HEK293T (cell line): Measurements from ENCODE around the gene SLC2A13.
A peak's percentile ranks its signal among the peaks of the same experiment; 100 is the strongest.

ENCODE experiments used
- CTCF ChIA-PET: fragments of 350-600 bp; formaldehyde crosslinking; extraction: SDS; loops from one replicate; lab custom pipeline; 2021; ENCODE audit warnings: antibody characterized with exemption, inconsistent platforms; lab: Yijun Ruan, JAX
- POLR2A ChIA-PET: fragments of 350-600 bp; formaldehyde crosslinking; extraction: SDS; loops from one replicate; lab custom pipeline; 2020; ENCODE audit warnings: antibody characterized with exemption, inconsistent platforms; lab: Yijun Ruan, JAX
- DNase-seq: peaks from one replicate; pipeline ENCODE4 v3.0.0; 2012; ENCODE audit warnings: mixed read lengths; ENCODE audit errors: extremely low spot score
- ARNT ChIP-seq: fragments of 450-650 bp; IDR thresholded peaks from 2 replicates; pipeline ENCODE4 v1.6.1; 2017; ENCODE audit warnings: mild to moderate bottlenecking
- BHLHE40 ChIP-seq: fragments of 450-650 bp; IDR thresholded peaks from 2 replicates; pipeline ENCODE4 v1.6.1; 2016; ENCODE audit warnings: mild to moderate bottlenecking, moderate library complexity, borderline replicate concordance
- CTBP1 ChIP-seq: fragments of 450-650 bp; IDR thresholded peaks from 2 replicates; pipeline ENCODE4 v1.6.1; 2016; ENCODE audit warnings: borderline replicate concordance
- ELF4 ChIP-seq: fragments of 450-650 bp; IDR thresholded peaks from 2 replicates; pipeline ENCODE4 v1.6.1; 2017; ENCODE audit warnings: antibody characterized with exemption
- FOXA1 ChIP-seq: fragments of 450-650 bp; IDR thresholded peaks from 2 replicates; pipeline ENCODE4 v1.6.1; 2016; ENCODE audit warnings: mild to moderate bottlenecking
- FOXK2 ChIP-seq: fragments of 450-650 bp; IDR thresholded peaks from 2 replicates; pipeline ENCODE4 v1.6.1; 2016; ENCODE audit warnings: mild to moderate bottlenecking
- FOXM1 ChIP-seq: fragments of 450-650 bp; IDR thresholded peaks from 2 replicates; pipeline ENCODE4 v1.6.1; 2017; ENCODE audit warnings: mild to moderate bottlenecking, borderline replicate concordance
- HDGF ChIP-seq: fragments of 450-650 bp; IDR thresholded peaks from 2 replicates; pipeline ENCODE4 v1.6.1; 2017; ENCODE audit warnings: antibody characterized with exemption, borderline replicate concordance
- L3MBTL2 ChIP-seq: fragments of 450-650 bp; conservative IDR thresholded peaks from 2 replicates; pipeline ENCODE4 v1.6.1; 2016; ENCODE audit warnings: mild to moderate bottlenecking
- LEF1 ChIP-seq: fragments of 450-650 bp; IDR thresholded peaks from 2 replicates; pipeline ENCODE4 v1.6.1; 2017; ENCODE audit warnings: mild to moderate bottlenecking, borderline replicate concordance
- NFRKB ChIP-seq: fragments of 450-650 bp; IDR thresholded peaks from 2 replicates; pipeline ENCODE4 v1.6.1; 2016; ENCODE audit warnings: mild to moderate bottlenecking, moderate library complexity
- PKNOX1 ChIP-seq: fragments of 450-650 bp; IDR thresholded peaks from 2 replicates; pipeline ENCODE4 v1.6.1; 2016
- SP1 ChIP-seq: fragments of 450-650 bp; IDR thresholded peaks from 2 replicates; pipeline ENCODE4 v1.6.1; 2017
- SUZ12 ChIP-seq: fragments of 450-650 bp; IDR thresholded peaks from 2 replicates; pipeline ENCODE4 v1.6.1; 2016; ENCODE audit warnings: mild to moderate bottlenecking
- TARDBP ChIP-seq: fragments of 450-650 bp; IDR thresholded peaks from 2 replicates; pipeline ENCODE4 v1.6.1; 2016
- ZNF384 ChIP-seq: fragments of 450-650 bp; IDR thresholded peaks from 2 replicates; pipeline ENCODE4 v1.6.1; 2016

Gene SLC2A13

DNA sequence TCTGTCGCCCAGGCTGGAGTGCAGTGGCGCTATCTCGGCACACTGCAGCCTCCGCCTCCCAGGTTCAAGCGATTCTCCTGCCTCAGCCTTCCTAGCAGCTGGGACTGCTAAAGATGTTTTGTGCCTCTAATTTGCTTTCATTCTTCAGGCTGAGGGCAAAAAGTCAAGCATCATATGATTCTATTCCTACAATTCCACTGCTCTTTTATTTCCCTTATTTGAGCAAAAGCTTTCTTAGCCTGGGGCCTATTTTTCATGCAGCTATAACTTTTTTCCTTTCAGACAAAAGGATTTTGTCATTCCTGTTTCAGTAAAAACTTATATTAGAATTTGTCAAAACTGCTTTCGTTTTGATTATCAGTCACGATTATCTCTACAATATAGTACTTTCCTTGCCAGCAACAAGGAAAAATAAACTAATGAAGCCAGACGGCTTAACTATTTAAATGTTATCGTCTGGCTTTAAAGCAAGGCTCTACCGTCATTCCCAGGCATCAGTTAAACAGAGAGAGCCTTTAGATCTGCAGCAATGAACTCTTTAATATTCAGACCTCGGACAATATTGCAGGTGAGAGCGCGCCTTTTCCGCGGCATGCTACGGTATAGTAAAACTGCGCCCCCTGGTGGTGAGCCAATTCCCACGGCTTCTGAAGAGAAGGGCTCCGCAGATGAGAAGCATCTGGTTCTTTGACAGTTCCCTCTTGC, 1.4 kb upstream of the SLC2A13 start:
- POLR2A ChIA-PET: no interaction called here
- TF ChIP-seq L3MBTL2: peak; percentile 95
- no peak for TF ChIP-seq CTBP1
- CTCF ChIA-PET: interaction anchor here (0.8 to 1.5 kb wide), 4 partner anchors 10 to 492 kb away, joined by 3 to 4 read pairs (median 4); no protein-coding TSS in a partner anchor
- DNase-seq: peak; percentile 62

GRCh38 chr12:40106655-40107054, 774 bp upstream of the SLC2A13 start:
- TF ChIP-seq PKNOX1 (no peak), FOXK2 (no peak), BHLHE40 (no peak), SP1 (no peak), HDGF (no peak), FOXM1 (no peak), TARDBP (no peak), ARNT (no peak), ELF4 (no peak), L3MBTL2 (no peak), NFRKB (no peak), FOXA1 (no peak), ZNF384 (no peak), CTBP1 (no peak)
- POLR2A ChIA-PET: interaction anchor here (1.3 kb wide), 1 partner anchor 95 kb away, joined by 5 read pairs; no protein-coding TSS in a partner anchor
- CTCF ChIA-PET: interaction anchor here (0.8 to 1.5 kb wide), 5 partner anchors 11 to 492 kb away, joined by 3 to 4 read pairs (median 3); no protein-coding TSS in a partner anchor
- no peak for DNase-seq

DNA sequence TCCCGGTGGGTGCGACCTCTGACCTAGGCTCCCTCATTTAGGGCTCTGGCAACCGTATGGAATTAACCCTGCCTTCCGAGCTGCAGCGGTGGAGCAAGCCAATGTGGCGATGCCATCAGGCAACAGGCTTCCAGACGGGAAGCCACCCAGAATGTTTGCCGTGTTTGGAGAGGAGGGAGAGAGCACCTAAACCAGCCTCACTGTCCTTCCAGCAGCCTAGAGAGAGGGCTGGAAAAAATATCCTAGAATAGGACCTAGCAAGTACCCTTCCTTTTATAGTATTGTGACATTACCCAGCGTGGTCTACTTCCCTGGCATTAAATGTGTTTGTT, 287 bp upstream of the SLC2A13 start:
- CTCF ChIA-PET: interaction anchor here (0.8 to 1.5 kb wide), 5 partner anchors 11 to 491 kb away, joined by 3 to 6 read pairs (median 4); no protein-coding TSS in a partner anchor
- no peak for DNase-seq
- TF ChIP-seq ELF4 (no peak), L3MBTL2 (no peak), TARDBP (no peak), ZNF384 (no peak), LEF1 (no peak), ARNT (no peak), NFRKB (no peak), FOXA1 (no peak), FOXM1 (no peak), SUZ12 (no peak), BHLHE40 (no peak), HDGF (no peak), PKNOX1 (no peak), SP1 (no peak), FOXK2 (no peak), CTBP1 (no peak)
- POLR2A ChIA-PET: interaction anchor here (1.1 to 1.3 kb wide), 2 partner anchors 41 to 95 kb away, joined by 4 to 5 read pairs; no protein-coding TSS in a partner anchor

DNA sequence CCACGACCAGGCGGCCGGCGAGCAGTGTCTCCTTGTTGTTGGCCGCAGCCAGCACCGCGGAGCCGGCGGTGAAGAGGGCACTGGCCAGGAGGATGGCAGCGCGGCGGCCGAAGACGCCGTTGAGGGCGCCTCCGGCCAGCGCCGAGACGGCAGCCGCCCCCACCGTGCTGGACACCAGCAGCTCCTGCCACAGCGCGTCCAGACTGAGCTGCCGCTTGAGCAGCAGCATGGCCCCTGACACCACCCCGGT, 691 bp downstream of the SLC2A13 start:
- DNase-seq: no peak
- CTCF ChIA-PET: interaction anchor here (1.2 kb wide), 1 partner anchor 94 kb away, joined by 6 read pairs; no protein-coding TSS in a partner anchor
- POLR2A ChIA-PET: interaction anchor here (1.1 to 1.5 kb wide), 2 partner anchors 42 to 94 kb away, joined by 3 to 4 read pairs; no protein-coding TSS in a partner anchor
- no peak for TF ChIP-seq CTBP1
- TF ChIP-seq PKNOX1: no peak
- TF ChIP-seq ZNF384: no peak
- TF ChIP-seq FOXA1: no peak
- TF ChIP-seq L3MBTL2: no peak
- no peak for TF ChIP-seq FOXK2
- no peak for TF ChIP-seq ARNT
- TF ChIP-seq ELF4: no peak
- no peak for TF ChIP-seq NFRKB
- no peak for TF ChIP-seq FOXM1
- no peak for TF ChIP-seq BHLHE40
- no peak for TF ChIP-seq SP1
- no peak for TF ChIP-seq SUZ12
- no peak for TF ChIP-seq HDGF
- no peak for TF ChIP-seq LEF1
- no peak for TF ChIP-seq TARDBP

- ChIA-PET CTCF (interaction anchor here (2.1 kb wide), 1 partner anchor 93 kb away, joined by 13 read pairs; no protein-coding TSS in a partner anchor), POLR2A (interaction anchor here (1.5 kb wide), 1 partner anchor 94 kb away, joined by 3 read pairs; no protein-coding TSS in a partner anchor)
- TF ChIP-seq BHLHE40 (no peak), L3MBTL2 (peak; percentile 61), FOXM1 (no peak)
- DNase-seq: peak; percentile 23
Observed at GRCh38 chr12:40104461-40105264, 1.2 kb downstream of the SLC2A13 start.
